Mesenchymal stem cell (in vitro differentiated cells and primary cell): Measurements from ENCODE around the gene TMEM95.

Experiments used
- DNase-seq: peaks from one replicate; pipeline ENCODE4 v3.0.0-alpha.2; 2013
- H2AFZ ChIP-seq: one replicate; pipeline ENCODE4 v1.6.1; 2013; ENCODE audit warnings: low read depth, mild to moderate bottlenecking, control low read depth, inconsistent platforms, low read length, moderate library complexity
- H2AK5ac ChIP-seq: 2 replicates; pipeline ENCODE4 v1.6.1; 2013; ENCODE audit warnings: low read length, moderate library complexity, mild to moderate bottlenecking, inconsistent platforms; ENCODE audit not compliant: severe bottlenecking
- H2BK120ac ChIP-seq: one replicate; pipeline ENCODE4 v1.6.1; 2013; ENCODE audit warnings: low read depth, mild to moderate bottlenecking, inconsistent platforms, low read length, moderate library complexity
- H2BK12ac ChIP-seq, 2 experiments: one replicate each; pipeline ENCODE4 v1.6.1; 2013; ENCODE audit warnings: inconsistent platforms in 2 of 2, low read length in 2 of 2, mild to moderate bottlenecking in 2 of 2, moderate library complexity in 2 of 2, control low read depth in 1 of 2
- H2BK15ac ChIP-seq: one replicate; pipeline ENCODE4 v1.6.1; 2013; ENCODE audit warnings: mild to moderate bottlenecking, low read depth, inconsistent platforms; ENCODE audit not compliant: poor library complexity, severe bottlenecking
- H2BK5ac ChIP-seq: 2 replicates; pipeline ENCODE4 v1.6.1; 2013; ENCODE audit warnings: low read depth, mild to moderate bottlenecking, low read length, control low read depth, inconsistent platforms; ENCODE audit not compliant: poor library complexity, severe bottlenecking
- H3K14ac ChIP-seq, 2 experiments: one replicate each; pipeline ENCODE4 v1.6.1; 2013; ENCODE audit warnings: inconsistent platforms in 2 of 2, low read length in 2 of 2, control low read depth in 1 of 2, mild to moderate bottlenecking in 1 of 2, moderate library complexity in 1 of 2
- H3K18ac ChIP-seq, 2 experiments: one replicate each; pipeline ENCODE4 v1.6.1; 2013; ENCODE audit warnings: inconsistent platforms in 2 of 2, low read length in 2 of 2, control low read depth in 1 of 2, low read depth in 1 of 2, mild to moderate bottlenecking in 1 of 2
- H3K23ac ChIP-seq, 2 experiments: one replicate each; pipeline ENCODE4 v1.6.1; 2013; ENCODE audit warnings: inconsistent platforms in 2 of 2, low read length in 2 of 2, mild to moderate bottlenecking in 2 of 2, moderate library complexity in 2 of 2, control low read depth in 1 of 2
- H3K27ac ChIP-seq: 2 replicates; pipeline ENCODE4 v1.5.1; 2013; ENCODE audit warnings: mild to moderate bottlenecking, moderate library complexity, low read length, control low read depth, inconsistent platforms; ENCODE audit not compliant: poor library complexity, severe bottlenecking
- H3K27me3 ChIP-seq, 2 experiments: 2 replicates each; pipeline versions ENCODE4 v1.6.1 to v1.7.0; 2013; ENCODE audit warnings: low read length in 2 of 2, mild to moderate bottlenecking in 2 of 2, moderate library complexity in 2 of 2, control low read depth in 1 of 2, inconsistent platforms in 1 of 2; ENCODE audit not compliant: control insufficient read depth in 1 of 2, insufficient read depth in 1 of 2
- H3K36me3 ChIP-seq, 2 experiments: 2 replicates each; pipeline versions ENCODE4 v1.6.1 to v1.7.0; 2013; ENCODE audit warnings: low read length in 2 of 2, control low read depth in 1 of 2, inconsistent platforms in 1 of 2, low read depth in 1 of 2, mild to moderate bottlenecking in 1 of 2; ENCODE audit not compliant: insufficient read depth in 2 of 2, control insufficient read depth in 1 of 2
- H3K4ac ChIP-seq, 2 experiments: one replicate each; pipeline ENCODE4 v1.6.1; 2013; ENCODE audit warnings: inconsistent platforms in 2 of 2, low read length in 2 of 2, mild to moderate bottlenecking in 2 of 2, moderate library complexity in 2 of 2, control low read depth in 1 of 2, low read depth in 1 of 2
- H3K4me1 ChIP-seq: 2 replicates; pipeline ENCODE4 v1.6.1; 2013; ENCODE audit warnings: low read depth, low read length, control low read depth; ENCODE audit not compliant: control insufficient read depth, insufficient read depth
- H3K4me2 ChIP-seq: 2 replicates; pipeline ENCODE4 v1.6.1; 2013; ENCODE audit warnings: low read length, mild to moderate bottlenecking, inconsistent platforms; ENCODE audit not compliant: poor library complexity, severe bottlenecking
- H3K4me3 ChIP-seq, 2 experiments: 2 replicates each; pipeline versions ENCODE4 v1.5.1 to v1.7.0; 2013; ENCODE audit warnings: low read length in 2 of 2, mild to moderate bottlenecking in 2 of 2, control low read depth in 1 of 2, low read depth in 1 of 2; ENCODE audit not compliant: insufficient read depth in 1 of 2
- H3K79me1 ChIP-seq: replicated peaks from 2 replicates; pipeline ENCODE4 v1.6.1; 2013; ENCODE audit warnings: mild to moderate bottlenecking, control low read depth, low read length, inconsistent platforms; ENCODE audit not compliant: poor library complexity, severe bottlenecking
- H3K9ac ChIP-seq: 2 replicates; pipeline ENCODE4 v1.7.0; 2013; ENCODE audit warnings: mild to moderate bottlenecking, low read length, moderate library complexity
- H3K9me3 ChIP-seq: 2 replicates; pipeline ENCODE4 v1.7.0; 2013; ENCODE audit warnings: mild to moderate bottlenecking, low read length; ENCODE audit not compliant: control insufficient read depth
- H4K8ac ChIP-seq: one replicate; pipeline ENCODE4 v1.6.1; 2013; ENCODE audit warnings: inconsistent platforms, mild to moderate bottlenecking, low read length, moderate library complexity
- H4K91ac ChIP-seq: one replicate; pipeline ENCODE4 v1.6.1; 2013; ENCODE audit warnings: mild to moderate bottlenecking, low read length, inconsistent platforms
- WGBS: methylation state at CpG from one replicate; pipeline ENCODE4 v1.1.7; 2013; ENCODE audit warnings: mixed read lengths; 5-methylcytosine and 5-hydroxymethylcytosine counted together

TMEM95 gene

GRCh38 chr17:7389924-7390910, 35.3 kb downstream of the TMEM95 start:
- H2BK5ac ChIP-seq: no peak overlapping the region
- H2BK12ac ChIP-seq: no peak overlapping the region
- peak overlapping the region; percentile 52 for H4K91ac ChIP-seq
- H3K14ac ChIP-seq: no peak overlapping the region
- no peak overlapping the region for H3K18ac ChIP-seq
- H2AK5ac ChIP-seq: no peak overlapping the region
- no peak overlapping the region for H3K4me2 ChIP-seq
- no peaks in the 10 kb centered on the region for H3K9me3 ChIP-seq
- H3K4me1 ChIP-seq: peaks cover 21% of the 10 kb centered on the region
- H3K9ac ChIP-seq: no peak overlapping the region
- peak overlapping the region in 1 of 2 experiments; percentile 35 for H3K23ac ChIP-seq
- no peak for DNase-seq
- H3K27ac ChIP-seq: no peak overlapping the region
- no peak overlapping the region for H2BK15ac ChIP-seq
- H2AFZ ChIP-seq: no peak overlapping the region
- H2BK120ac ChIP-seq: no peak overlapping the region
- H3K79me1 ChIP-seq: peaks cover 22% of the 10 kb centered on the region
- no peak overlapping the region for H3K4ac ChIP-seq
- WGBS: 93% methylated on average over 17 of the region's 19 CpGs
- H3K27me3 ChIP-seq: no peaks in the 10 kb centered on the region
- H3K4me3 ChIP-seq: no peak overlapping the region
- no peak overlapping the region for H4K8ac ChIP-seq
- peaks cover 46 to 67% of the 10 kb centered on the region in 2 experiments for H3K36me3 ChIP-seq

GRCh38 chr17:7391307-7391706, 36.4 kb downstream of the TMEM95 start:
- H4K8ac ChIP-seq: no peak overlapping the region
- H3K36me3 ChIP-seq: peaks cover 46 to 63% of the 10 kb centered on the region in 2 experiments
- no peak overlapping the region for H3K4ac ChIP-seq
- no peak overlapping the region for H3K9ac ChIP-seq
- H3K4me1 ChIP-seq: peaks cover 21% of the 10 kb centered on the region
- H3K4me3 ChIP-seq: no peak overlapping the region
- 71% methylated on average over 2 of the region's 2 CpGs for WGBS
- H2BK5ac ChIP-seq: no peak overlapping the region
- H2AFZ ChIP-seq: no peak overlapping the region
- no peak overlapping the region for H2AK5ac ChIP-seq
- no peak overlapping the region for H3K4me2 ChIP-seq
- H3K14ac ChIP-seq: no peak overlapping the region
- H3K18ac ChIP-seq: no peak overlapping the region
- no peak overlapping the region for H2BK12ac ChIP-seq
- no peak overlapping the region for H2BK15ac ChIP-seq
- DNase-seq: no peak
- no peak overlapping the region for H3K27ac ChIP-seq
- peaks cover 22% of the 10 kb centered on the region for H3K79me1 ChIP-seq
- H4K91ac ChIP-seq: no peak overlapping the region
- H2BK120ac ChIP-seq: no peak overlapping the region
- no peaks in the 10 kb centered on the region for H3K9me3 ChIP-seq
- no peak overlapping the region for H3K23ac ChIP-seq
- H3K27me3 ChIP-seq: no peaks in the 10 kb centered on the region

GRCh38 chr17:7392696-7393612, 38.0 kb downstream of the TMEM95 start:
- Histone ChIP-seq H3K27ac (no peak overlapping the region), H2AK5ac (no peak overlapping the region), H4K8ac (no peak overlapping the region), H3K9ac (peak overlapping the region; percentile 88), H4K91ac (no peak overlapping the region), H3K23ac (no peak overlapping the region), H3K4ac (peak overlapping the region in 1 of 2 experiments; percentile 29), H2BK12ac (peak overlapping the region in 1 of 2 experiments; percentile 37), H2BK15ac (no peak overlapping the region), H3K14ac (peak overlapping the region in 1 of 2 experiments; percentile 69), H3K9me3 (no peaks in the 10 kb centered on the region), H3K4me1 (peaks cover 25% of the 10 kb centered on the region), H3K4me3 (peak overlapping the region; percentile 69 to 92), H3K79me1 (peaks cover 22% of the 10 kb centered on the region), H2BK120ac (no peak overlapping the region), H3K36me3 (peaks cover 46 to 50% of the 10 kb centered on the region in 2 experiments), H2BK5ac (no peak overlapping the region), H2AFZ (no peak overlapping the region), H3K27me3 (no peaks in the 10 kb centered on the region), H3K18ac (peak overlapping the region in 1 of 2 experiments; percentile 37), H3K4me2 (peak overlapping the region; percentile 46)
- WGBS: 82% methylated on average over 34 of the region's 42 CpGs
- no peak for DNase-seq
